ENCODE measurements around the gene CYP2C9. TPM values are rescaled to one million over a fixed set of nuclear protein-coding genes. Genes with fewer than 3 reads are reported as not detected.

Gene CYP2C9
- total and polyA plus RNA-seq, 2 of the 13 experiments (the other 11 are each of a cell fraction or from before 2014, with no cell fraction given): not detected

DNA sequence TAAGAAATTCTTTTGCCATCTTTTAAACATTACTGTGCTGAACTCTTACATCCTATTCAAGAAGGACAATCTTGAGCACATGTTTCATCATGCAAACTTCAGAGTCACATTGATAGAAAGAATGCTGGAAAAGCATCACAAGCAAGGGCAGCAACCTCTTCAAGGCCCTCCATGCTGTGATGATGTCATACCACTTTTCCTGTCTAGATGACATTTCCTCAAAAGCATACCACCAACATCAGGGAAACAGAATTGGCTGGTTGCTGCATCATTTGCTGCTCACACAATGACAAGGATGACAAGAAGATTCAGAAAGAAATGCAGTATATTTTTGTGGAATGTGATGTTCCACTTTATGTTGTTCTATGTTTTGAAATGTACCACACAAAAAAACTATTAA is 93.2 kb downstream of the CYP2C9 start:
- no peak overlapping the region for H3K27ac ChIP-seq (ENCODE audit: extremely low read length, insufficient read depth, low read length)
- FAIRE-seq (no peak), ATAC-seq (no peak), DNase-seq (ENCODE audit: low spot score) (no peak)
- intact Hi-C loops (cut with micrococcal nuclease; ENCODE audit: unreplicated experiment): no loop called here
- no peak overlapping the region for H2AFZ ChIP-seq (ENCODE audit: low read length)
- ChIA-PET POLR2A (no interaction called here), CTCF (ENCODE audit: low intra/inter-chr PET ratio, low total read pairs) (no interaction called here)
- H3K27me3 ChIP-seq (ENCODE audit: control insufficient read depth in 1 of 2, insufficient read depth in 2 of 2, low read length in 2 of 2): no peaks in the 10 kb centered on the region
- H3K79me2 ChIP-seq (ENCODE audit: insufficient read depth, low read length): no peaks in the 10 kb centered on the region
- no peaks in the 10 kb centered on the region for H3K4me1 ChIP-seq (ENCODE audit: insufficient read depth, low read length)
- no TSS peak for BruUV-seq (replicated peaks)
- no peak overlapping the region for H3K4me2 ChIP-seq (ENCODE audit: low read depth, low read length)
- TF ChIP-seq CREB1 (IDR thresholded peaks at IDR 0.05) (peak; percentile 56), CREB1 (CRISPR knock-in tag; IDR thresholded peaks at IDR 0.05) (no peak), ATF7 (IDR thresholded peaks at IDR 0.05) (peak; percentile 79), ATF7 (CRISPR knock-in tag; IDR thresholded peaks at IDR 0.05) (no peak), HCFC1 (IDR thresholded peaks at IDR 0.05; ENCODE audit: low read depth, low read length) (no peak)
- TF ChIP-seq, protein P1, sequence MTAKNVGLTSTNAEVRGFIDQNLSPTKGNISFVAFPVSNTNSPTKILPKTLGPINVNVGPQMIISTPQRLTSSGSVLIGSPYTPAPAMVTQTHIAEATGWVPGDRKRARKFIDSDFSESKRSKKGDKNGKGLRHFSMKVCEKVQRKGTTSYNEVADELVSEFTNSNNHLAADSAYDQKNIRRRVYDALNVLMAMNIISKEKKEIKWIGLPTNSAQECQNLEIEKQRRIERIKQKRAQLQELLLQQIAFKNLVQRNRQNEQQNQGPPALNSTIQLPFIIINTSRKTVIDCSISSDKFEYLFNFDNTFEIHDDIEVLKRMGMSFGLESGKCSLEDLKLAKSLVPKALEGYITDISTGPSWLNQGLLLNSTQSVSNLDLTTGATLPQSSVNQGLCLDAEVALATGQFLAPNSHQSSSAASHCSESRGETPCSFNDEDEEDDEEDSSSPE (CRISPR knock-in tag; IDR thresholded peaks at IDR 0.05): no peak
- no peaks in the 10 kb centered on the region for H4K20me1 ChIP-seq (ENCODE audit: insufficient read depth, low read length)
- H3K9ac ChIP-seq (ENCODE audit: insufficient read depth, low read depth, low read length): no peak overlapping the region
- H3K36me3 ChIP-seq (replicated peaks in 1 of 2; ENCODE audit: control insufficient read depth in 1 of 2, insufficient read depth in 2 of 2, low read length in 2 of 2): no peaks in the 10 kb centered on the region
- in situ Hi-C loops (cut with HindIII; ENCODE audit: extremely low pct_ligation_motif_present, low pct_unique_long_range_greater_than_20kb): no loop called here
- no peaks in the 10 kb centered on the region for H3K9me3 ChIP-seq (ENCODE audit: low read length)
- H3K4me3 ChIP-seq (replicated peaks in 1 of 3; ENCODE audit: insufficient read depth in 1 of 3, low read depth in 2 of 3, low read length in 3 of 3): no peak overlapping the region

DNA sequence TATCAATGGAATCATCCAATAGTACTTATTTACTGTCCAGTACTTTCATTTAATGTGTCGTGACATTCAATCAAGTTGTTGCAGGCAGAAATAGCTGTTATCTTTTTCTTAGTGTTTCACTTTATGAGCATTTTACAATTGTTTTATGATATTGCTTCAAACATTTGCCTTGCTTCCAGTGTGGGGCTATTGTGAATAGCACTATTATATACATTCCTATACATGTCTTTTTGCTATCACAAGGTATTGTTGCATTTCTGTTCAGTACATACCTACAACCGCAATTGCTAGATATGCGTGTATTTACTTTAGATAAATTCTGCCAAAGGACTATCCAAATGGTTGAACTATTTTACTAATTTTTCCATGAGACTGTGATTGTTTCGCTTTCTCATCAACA is 95.9 kb downstream of the CYP2C9 start:
- H3K4me2 ChIP-seq (ENCODE audit: low read depth, low read length): no peak overlapping the region
- DNase-seq (ENCODE audit: low spot score) (no peak), ATAC-seq (no peak), FAIRE-seq (no peak)
- WGBS (ENCODE audit: low lambda C conversion rate): 49% methylated on average over 4 of the region's 4 CpGs
- H3K79me2 ChIP-seq (ENCODE audit: insufficient read depth, low read length): no peaks in the 10 kb centered on the region
- intact Hi-C loops (cut with micrococcal nuclease; ENCODE audit: unreplicated experiment) (no loop called here), in situ Hi-C loops (cut with HindIII; ENCODE audit: extremely low pct_ligation_motif_present, low pct_unique_long_range_greater_than_20kb) (no loop called here)
- no peak for TF ChIP-seq ZNF678 (CRISPR knock-in tag; IDR thresholded peaks at IDR 0.05)
- no peak for TF ChIP-seq RFX3 (CRISPR knock-in tag; IDR thresholded peaks at IDR 0.05)
- no peak for TF ChIP-seq ZNF232 (CRISPR knock-in tag; IDR thresholded peaks at IDR 0.05; ENCODE audit: borderline replicate concordance)
- TF ChIP-seq TARDBP (CRISPR knock-in tag; IDR thresholded peaks at IDR 0.05): no peak
- H3K4me3 ChIP-seq (replicated peaks in 1 of 3; ENCODE audit: insufficient read depth in 1 of 3, low read depth in 2 of 3, low read length in 3 of 3): no peak overlapping the region
- no peak overlapping the region for H3K9ac ChIP-seq (ENCODE audit: insufficient read depth, low read depth, low read length)
- H3K36me3 ChIP-seq (replicated peaks in 1 of 2; ENCODE audit: control insufficient read depth in 1 of 2, insufficient read depth in 2 of 2, low read length in 2 of 2): no peaks in the 10 kb centered on the region
- no peaks in the 10 kb centered on the region for H3K9me3 ChIP-seq (ENCODE audit: low read length)
- BruUV-seq (replicated peaks): no TSS peak
- no peaks in the 10 kb centered on the region for H3K4me1 ChIP-seq (ENCODE audit: insufficient read depth, low read length)
- ChIA-PET POLR2A (no interaction called here), CTCF (ENCODE audit: low intra/inter-chr PET ratio, low total read pairs) (no interaction called here)
- no peaks in the 10 kb centered on the region for H4K20me1 ChIP-seq (ENCODE audit: insufficient read depth, low read length)
- H3K27me3 ChIP-seq (ENCODE audit: control insufficient read depth in 1 of 2, insufficient read depth in 2 of 2, low read length in 2 of 2): no peaks in the 10 kb centered on the region
- no peak overlapping the region for H2AFZ ChIP-seq (ENCODE audit: low read length)
- H3K27ac ChIP-seq (ENCODE audit: extremely low read length, insufficient read depth, low read length): no peak overlapping the region

Data from HepG2 (cell line).